ENCODE results near the gene LRRC10B.

Gene LRRC10B

DNA sequence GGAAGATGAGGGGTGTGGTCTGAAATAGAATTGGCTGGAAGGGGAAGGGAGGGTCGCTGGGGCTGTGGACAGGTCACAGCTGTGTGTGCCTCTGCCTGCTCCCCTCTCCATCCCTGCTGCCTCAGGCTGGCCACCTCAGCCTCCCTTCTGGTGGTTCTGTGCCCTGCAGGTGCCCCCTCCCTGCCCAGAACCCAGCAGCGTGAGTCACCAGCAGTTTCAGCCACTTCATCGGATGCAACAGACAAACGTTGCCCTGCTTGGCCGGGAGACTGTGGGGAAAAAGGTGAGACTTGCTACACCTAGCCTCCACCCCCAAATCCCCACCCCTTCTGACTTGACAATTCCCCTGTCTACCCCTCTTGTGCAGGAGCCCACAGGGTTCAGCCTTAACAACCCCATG, 21.8 kb upstream of the LRRC10B start:
- DNase-seq (ENCODE audit: low spot score): no peak

DNA sequence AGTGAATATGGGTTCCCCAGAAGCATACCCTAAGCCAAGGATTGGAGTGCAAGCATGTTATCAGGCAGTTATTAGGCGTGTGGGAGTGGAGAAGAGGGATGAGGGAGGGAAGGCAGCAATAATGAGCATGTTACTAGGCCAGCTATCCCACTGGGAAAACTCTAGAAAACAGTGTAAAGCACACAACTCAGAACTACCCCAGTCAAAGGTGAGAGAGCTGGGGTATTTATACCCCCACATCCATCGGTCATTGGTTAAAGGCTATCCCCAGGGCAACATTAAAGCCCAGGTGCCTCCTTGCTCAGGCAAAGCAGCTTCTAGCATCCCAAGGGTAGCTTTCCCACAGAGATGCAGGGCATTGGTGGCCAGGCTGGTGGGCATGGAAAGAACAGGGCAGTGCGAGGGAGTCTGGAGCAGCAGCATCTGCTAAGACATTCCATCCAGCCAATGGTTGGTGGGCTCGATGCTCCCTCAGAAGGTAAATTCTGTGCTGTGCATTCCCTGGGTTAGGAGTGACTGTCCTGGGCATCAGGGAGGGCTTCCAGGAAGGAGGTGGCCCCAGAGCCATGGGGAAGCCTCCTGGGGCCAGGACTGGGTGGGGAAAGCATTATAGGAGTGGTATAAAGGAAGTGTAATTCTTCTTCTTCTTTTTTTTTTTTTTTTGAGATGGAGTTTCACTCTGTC, 21.1 kb upstream of the LRRC10B start:
- DNase-seq (ENCODE audit: low spot score): no peak

DNA sequence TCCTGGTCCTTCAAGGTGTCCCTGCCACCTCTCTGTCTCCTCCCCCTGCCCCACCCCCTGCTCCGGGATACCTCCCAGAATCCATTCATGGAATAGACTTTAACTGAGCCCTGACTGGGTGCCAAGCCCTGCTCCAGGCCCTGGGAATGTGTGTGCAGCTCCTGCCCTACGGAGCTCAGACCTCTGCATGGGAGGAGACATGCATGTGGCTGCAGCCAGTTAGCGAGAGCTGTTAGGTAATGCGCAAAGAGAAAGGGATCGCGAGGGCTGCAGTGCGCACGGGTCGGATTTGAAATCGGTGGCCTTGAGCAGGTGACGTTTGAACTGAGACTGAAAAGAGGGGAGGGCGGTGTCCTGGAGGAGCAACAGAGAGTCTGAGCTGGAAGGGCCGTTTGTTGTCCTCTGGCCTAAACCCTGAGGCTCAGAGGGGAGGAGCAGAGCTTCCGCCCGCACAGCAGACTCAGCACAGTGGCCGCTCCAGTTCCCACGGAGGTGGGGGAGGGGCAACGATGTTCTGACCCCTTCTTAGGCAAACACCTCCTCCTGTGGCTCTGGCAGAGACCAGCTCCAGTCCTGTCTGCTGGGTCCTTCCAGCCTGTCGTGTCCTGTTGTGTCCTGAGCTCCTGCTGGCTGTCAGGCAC, 19.8 kb upstream of the LRRC10B start:
- no peak for DNase-seq (ENCODE audit: low spot score)

DNA sequence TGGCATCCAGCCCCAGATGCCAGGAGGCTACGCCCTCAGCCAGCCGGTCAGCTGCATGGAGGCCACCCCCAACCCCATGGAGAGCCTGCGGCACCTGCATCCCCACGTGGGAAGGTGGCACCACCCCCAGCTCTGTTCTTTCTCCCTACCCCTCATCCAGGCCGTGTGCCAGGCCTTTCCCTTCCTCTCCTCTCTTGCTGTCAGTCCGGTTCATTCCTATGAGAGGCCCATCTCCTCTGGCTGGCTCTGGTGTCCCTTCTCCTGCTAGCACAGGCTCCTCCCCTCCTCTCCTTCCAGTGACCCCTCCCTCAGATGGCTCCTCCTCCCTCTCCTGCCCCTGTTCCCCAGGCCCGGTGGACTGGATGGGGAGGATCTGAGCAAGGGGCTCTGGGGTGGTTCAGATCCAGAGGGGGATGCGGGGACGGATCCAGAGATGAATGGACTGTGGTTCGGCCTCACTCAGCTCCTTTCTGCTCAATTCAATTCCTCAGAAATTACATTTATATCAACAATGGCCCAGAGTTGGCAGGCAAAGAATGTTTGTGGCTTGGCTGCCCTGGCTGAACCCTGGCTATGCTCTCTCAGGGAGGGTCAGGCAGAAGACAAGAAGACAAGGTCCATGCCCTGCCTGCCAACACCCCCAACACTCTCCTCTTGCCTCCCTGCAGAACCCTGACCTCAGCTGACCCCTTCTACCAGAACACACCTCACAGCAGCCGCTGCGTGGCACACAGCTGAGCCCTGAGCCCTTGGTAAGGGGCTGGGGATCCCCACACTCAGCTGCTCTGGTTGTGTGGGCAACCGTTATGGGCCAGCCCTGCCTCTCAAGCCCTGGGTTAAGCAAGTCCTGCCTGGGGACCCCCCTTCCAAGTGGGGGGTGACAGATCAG, 18.5 kb upstream of the LRRC10B start:
- DNase-seq (ENCODE audit: low spot score): no peak

DNA sequence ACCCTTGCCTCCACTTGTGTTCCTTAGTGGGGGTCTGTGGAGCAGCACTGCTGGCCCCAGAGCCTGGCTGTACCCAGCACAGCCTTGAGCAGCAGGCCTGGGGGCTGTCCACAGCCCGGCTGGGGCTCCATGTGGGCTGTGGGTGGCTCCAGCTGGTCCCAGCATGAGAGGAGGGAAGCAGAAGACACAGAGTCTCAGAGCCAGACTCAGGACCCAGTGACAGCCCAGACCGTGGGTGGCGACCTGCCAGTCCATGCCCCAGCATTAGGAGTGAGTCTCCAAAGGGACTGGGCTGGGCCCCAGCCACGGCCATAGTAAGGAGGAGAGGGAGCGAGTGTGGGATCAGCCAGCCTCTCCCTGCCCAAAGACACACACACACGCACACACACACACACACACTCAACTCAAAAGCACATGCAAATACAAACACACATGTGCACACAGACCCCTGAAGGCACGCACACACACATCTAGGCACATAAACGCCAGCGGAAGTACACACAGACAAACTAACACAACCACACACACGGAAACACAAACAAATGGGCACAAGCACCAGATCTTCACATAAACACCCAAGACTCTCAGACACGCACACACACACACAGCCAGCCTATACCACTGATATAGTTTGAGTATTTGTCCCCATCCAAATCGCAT, 16.7 kb upstream of the LRRC10B start:
- DNase-seq (ENCODE audit: low spot score): no peak

DNA sequence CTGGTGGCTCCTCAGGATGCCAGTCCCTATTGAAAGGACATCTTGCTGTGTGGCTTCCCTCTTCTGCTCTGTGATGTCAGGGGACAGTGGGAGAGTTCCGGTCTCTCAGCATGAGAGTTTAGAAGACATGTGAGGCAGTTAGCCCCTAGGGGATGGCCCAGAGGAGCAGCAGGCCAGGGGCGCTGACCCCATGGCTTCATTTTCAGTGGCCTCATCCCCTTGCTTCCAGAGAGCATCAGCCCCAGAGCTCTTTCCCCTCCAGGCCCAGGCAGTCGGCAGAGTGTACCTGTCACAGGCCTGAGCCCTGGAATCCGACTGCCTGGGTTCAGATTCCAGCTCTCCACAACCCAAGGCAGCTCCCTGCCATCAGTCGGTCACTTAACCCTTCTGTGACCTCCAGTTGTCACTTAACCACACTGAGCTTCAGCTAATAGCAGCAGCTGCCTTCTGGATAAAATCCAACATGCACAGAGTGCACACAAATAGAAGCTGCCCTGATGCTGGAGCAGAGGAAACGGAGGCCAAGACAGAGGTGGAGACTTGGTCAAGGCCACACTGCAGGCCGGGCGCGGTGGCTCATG, 14.1 kb upstream of the LRRC10B start:
- no peak for DNase-seq (ENCODE audit: low spot score)

DNA sequence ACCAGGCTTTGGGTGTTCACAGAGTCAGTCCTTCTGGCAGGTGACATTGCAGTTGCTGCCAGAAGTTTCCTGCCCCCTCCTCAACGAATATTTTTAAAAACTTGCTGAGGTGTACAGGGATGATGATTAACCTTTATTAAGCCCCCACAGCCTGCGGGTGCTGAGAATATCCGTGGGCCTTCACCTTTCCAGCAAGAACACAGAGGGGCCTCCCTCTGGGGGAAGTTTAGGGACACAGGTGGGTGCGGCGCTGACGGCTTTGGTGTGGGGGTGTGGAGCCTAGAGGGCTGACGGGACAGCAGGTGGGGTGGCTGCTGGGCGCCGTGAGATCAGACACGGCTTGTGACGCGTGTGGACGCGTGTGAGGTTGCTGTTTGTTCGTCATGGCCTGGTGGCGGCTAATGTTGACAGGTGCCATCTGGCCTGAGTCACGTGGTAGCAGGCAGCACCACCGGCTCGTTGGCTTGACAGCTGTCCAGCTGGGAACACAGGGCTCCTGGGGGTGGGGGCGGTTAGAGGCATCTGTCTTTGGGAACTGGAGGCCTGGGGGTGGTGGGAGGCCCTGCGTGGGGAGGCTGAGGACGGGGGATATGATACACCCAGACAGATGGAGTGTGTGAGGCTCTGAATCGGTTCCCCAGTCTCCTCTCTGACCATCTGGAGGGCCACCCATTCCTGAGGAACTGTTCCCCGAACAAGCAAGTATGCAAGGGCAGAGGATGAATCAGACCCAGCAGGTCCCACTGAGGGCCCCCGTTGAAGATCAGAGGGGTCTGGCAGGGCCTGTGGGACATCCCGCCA, 12.5 kb upstream of the LRRC10B start:
- DNase-seq (ENCODE audit: low spot score): peak; percentile 73

DNA sequence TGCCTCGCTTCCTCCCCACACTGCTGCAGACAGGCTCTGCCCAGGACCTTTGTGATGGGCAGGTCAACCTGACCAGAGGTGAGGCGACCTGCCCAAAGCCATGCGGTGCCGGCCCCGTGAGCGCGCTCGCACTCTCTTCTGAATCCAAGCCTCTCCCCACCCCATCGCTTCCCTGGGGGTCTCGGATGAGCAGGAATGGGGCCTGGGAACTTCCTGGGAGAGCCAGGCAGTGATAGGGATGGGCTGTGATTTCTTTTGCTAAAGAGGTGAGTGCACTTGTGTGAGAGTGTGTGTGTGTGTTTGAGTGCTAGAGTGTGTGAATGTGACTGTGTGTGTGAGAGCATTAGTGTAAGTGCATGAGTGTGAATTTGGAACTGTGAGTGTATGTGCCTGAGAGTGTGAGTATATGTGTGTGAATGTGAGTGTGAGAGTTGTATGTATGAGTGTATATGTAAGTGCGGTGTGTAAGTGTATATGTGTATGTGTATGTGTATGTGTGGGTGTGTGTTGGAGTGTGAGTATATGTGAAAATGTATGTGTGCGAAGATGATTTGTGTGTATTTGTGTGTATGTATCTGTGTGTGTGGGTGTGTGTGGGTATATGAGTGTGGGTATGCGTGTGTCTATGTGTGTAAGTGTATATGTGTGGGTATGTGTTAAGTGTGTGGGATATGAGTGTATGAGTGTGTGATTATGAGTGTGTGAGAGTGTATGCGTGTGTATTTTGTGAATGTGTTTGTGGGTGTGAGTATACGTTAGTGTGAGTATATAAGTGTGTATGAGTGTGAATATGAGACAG, 11.7 kb upstream of the LRRC10B start:
- DNase-seq (ENCODE audit: low spot score): no peak

DNA sequence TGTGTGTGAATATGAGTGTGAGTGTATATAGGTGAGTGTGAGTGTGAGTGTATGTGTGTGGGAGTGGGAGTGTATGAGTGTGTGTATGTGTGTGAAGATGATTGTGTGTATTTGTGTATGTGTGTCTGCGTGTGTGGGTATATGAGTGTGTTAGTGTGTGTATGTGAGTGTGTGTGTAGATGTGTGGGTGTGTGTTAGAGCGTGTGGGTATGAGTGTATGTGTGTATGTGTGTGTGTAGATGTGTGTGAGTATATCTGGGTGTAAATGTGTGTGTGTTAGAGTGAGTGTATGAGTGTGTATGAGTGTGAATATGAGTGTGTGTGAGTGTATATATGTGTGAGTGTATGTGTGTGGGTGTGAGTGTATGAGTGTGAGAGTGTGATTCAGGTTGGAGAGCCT, 11.1 kb upstream of the LRRC10B start:
- no peak for DNase-seq (ENCODE audit: low spot score)

DNA sequence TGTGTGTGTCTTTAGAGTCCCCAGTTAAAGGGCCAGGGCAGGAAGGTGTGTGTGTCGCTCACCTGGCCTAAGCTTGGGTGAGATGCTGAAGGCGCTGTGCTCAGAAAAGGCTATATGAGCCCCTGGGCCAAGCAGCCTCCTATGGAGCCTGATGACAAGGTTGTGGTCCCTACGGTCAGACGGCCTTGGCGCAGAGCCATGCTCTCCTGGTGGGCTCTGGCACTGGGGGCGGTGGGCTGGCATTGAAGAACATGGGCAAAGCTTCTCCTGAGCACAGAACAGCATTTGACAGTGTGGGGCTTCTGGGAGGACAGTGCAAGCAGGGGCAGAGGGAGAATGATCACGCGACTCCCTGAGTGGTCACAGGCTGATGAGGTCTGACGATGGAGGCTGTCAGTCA, 10.7 kb upstream of the LRRC10B start:
- no peak for DNase-seq (ENCODE audit: low spot score)

DNA sequence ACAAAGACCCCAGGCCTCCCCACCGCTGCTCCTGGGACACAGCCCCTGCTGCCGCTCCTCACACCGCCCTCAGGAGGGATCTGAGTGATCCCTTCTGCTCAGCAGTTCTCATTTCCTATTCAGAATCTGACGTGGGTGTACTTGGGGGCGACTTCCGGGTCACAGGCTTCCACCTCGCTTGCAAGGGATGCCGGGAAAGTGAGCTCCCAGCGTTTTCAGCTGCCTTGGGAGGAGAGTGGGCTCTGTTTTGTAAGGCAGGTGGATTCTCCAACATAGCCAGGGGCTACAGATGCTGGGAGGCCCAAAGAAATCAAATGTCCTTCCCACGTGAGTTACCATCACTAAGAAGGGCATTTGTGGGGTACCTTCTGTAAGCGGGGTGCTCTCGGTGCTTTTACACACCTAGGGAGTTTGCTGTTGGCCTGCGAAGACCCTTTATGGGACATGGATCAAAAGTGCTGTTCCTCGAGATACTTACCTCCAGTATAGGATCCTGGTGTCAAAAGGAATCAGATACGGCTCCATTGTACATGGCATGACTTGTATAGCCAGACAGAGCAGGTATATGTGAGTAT, 9.7 kb upstream of the LRRC10B start:
- DNase-seq (ENCODE audit: low spot score): peak; percentile 70

DNA sequence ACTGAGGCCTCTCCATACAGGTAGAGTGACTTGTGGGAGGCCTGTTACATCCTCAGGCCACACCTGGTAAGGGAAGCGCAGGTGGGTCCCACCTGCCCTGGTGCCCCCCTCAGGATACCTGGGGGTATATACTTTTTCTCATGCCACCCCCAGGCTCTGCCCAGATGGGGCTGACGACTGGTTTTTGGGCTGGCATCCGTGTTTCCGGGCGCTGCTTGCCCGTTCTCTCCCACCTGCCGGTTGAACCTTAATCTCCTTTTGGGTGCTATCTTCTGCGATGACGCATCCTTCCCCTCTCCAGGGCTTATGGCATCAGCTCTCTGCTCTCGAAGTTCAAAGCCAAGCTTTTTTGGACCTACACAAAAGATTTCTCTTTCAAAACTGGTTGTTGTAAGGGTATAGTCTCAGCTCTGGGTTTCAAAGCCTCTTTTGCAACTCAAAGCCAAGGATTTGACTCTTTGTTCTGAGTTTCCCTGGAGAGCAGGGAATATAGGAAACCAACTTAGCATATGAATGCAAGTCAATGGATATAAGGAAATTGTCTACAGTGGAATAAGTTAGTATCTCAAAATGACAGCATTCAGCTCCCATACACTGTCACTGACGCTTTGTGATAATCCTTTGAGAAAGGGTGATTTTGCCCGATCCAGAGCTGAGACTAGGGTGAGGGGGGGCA, 8.6 kb upstream of the LRRC10B start:
- DNase-seq (ENCODE audit: low spot score): no peak

DNA sequence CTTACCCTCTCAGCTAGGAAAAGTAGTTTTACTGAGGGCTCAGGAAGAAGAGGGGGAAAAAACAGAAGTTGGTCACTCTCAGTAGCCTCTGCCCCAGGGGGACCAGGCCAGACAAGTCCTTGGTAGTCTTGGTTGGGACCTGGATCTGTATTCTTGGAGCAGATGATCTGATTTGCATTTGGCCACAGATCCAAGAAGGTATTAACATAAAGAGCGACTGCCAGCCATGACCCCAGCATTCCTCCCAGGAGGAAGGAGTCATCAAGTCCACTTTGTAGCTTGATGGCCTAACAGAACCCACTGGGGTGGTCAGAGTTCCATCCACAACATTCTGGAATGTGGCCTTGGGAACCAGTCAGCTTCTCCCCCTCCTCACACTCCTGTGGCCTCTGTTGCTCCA, 6.0 kb upstream of the LRRC10B start:
- no peak for DNase-seq (ENCODE audit: low spot score)

DNA sequence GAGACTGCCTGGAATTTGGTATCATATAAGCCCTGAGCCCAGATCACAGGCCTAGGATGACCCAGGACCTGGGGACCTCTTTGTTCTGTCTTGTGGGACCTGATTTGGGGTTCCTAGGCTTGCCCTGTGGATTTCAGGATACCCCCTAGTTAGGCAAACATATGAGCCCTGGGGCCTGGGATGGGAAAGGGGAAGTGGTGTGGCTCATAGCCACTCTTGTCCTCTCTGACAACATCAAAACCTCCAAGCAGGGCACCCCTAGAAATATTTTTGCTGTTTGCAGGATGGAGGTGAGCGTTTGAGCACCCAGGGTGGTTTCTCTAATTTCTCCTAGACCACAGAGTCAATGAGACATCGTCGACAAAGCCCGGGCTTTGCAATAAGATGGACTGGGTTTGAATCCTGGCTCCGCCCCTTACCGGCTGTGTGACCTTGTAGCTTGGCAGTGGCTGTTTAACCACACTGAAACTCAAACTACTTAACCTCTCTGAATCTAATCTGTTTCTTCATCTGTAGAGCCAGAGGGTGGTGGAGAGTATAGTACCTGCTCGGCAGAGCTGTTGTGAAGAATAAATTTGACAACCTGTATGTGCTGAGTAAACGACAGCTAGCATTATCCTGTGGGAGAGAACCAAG, 5.3 kb upstream of the LRRC10B start:
- no peak for DNase-seq (ENCODE audit: low spot score)

DNA sequence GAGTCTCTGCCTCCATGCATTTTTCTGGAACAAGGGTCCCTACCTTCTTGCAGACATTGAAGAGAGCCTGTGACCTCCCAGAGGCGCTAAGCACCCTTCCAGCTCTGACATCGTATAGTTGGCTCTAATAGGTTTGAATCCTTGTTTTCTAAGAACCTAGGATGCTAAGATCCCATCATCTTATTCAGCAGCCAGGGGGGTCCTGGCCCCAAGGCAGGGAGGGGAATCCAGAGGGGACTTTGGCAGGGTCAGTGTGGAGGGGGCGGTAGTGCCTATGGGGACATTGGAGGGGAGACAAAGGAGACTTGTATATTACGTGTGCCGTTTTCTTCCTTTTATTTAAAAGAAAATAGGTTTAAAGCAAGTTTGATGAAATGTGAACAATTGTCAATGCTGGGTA, 3.4 kb upstream of the LRRC10B start:
- DNase-seq (ENCODE audit: low spot score): no peak

DNA sequence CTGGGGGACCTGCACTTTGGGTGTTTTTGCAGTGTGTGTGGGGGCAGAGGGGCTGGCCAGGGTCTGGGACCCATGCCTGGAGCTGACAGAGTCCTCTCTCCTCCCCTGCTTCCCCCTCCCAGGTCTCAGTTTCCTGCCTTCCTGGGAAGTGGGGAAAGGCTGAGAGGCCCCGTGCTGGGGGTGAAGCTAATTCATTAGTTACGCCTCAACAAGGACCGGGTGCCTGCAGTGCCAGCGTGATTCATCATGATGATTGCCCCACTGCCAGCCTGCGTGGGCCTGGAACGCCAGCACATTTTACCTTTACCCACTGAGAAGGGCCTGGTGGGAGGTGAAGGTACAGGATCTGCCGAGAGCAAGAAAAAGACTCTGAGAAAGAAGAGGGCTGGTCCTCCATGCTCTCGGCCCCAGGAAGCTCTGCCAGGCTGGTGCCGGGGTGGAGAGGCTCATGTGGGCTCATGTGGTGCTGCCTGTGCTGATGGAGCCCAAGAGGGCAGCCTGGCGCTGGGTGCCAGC, 2.9 kb upstream of the LRRC10B start:
- DNase-seq (ENCODE audit: low spot score): peak; percentile 80

DNA sequence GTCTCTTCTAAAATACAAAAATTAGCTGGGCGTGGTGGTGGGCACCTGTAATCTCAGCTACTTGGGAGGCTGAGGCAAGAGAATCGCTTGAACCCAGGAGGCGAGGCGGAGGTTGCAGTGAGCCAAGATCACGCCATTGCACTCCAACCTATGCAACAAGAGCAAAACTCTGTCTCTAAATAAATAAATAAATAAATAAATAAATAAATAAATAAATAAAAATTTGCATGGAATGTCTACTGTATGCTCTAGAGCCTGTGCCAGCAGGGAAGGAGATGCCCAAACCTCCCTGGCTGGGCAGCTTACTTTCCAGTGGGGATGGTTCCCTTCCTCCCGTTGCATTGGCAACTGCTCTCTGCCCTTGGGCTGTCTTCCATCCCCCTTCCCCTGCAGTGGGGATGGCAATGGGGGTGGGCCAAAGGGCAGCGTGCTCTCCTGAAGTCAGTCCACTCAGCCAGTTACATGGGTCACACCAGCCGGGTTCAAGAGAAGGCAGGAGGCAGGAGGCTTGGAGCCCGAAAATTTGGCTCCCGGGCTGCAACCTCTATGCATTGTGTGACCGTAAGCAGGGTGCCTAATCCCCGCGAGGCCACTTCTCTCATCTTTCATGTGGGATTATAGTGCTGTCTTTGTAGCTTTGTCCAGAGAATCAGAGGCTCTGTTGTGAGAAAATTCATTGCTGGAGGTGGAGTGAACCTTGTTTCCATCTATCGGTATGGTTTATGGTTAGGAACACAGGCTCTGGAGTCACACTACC, 1.4 kb upstream of the LRRC10B start:
- no peak for DNase-seq (ENCODE audit: low spot score)
